NCI-H2227 treated with DMSO at 0.1 percent for 48 hours (cell line): ENCODE results near the gene MS4A15.

Experiments
- DNase-seq: peaks from one replicate; lab custom pipeline; 2025; lab: John Stamatoyannopoulos, UW

Gene MS4A15

DNA sequence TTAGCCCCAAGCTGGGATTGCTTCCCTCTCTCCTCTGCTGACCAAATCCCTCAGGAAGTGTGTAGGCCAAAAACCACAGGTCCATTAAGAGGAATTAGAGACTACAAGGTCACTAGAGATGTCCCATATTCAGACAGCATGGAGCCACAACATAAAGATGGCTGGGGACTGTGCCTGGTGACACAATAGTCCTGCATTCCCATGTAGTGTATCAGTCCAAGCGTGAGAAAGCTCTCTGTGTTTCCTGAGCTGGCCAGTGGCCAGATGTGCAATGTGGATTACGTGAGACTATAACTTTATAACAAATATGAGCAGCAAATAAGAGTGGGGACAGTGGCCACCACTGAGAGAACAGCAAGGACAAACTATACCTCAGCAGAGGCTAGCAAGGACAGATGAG, 20.9 kb downstream of the MS4A15 start:
- no peak for DNase-seq

- DNase-seq, result no peak
Measured at GRCh38 chr11:60780065-60780464, 23.4 kb downstream of the MS4A15 start.

- DNase-seq, result no peak
Measured at GRCh38 chr11:60780774-60781173, 24.1 kb downstream of the MS4A15 start.

DNA sequence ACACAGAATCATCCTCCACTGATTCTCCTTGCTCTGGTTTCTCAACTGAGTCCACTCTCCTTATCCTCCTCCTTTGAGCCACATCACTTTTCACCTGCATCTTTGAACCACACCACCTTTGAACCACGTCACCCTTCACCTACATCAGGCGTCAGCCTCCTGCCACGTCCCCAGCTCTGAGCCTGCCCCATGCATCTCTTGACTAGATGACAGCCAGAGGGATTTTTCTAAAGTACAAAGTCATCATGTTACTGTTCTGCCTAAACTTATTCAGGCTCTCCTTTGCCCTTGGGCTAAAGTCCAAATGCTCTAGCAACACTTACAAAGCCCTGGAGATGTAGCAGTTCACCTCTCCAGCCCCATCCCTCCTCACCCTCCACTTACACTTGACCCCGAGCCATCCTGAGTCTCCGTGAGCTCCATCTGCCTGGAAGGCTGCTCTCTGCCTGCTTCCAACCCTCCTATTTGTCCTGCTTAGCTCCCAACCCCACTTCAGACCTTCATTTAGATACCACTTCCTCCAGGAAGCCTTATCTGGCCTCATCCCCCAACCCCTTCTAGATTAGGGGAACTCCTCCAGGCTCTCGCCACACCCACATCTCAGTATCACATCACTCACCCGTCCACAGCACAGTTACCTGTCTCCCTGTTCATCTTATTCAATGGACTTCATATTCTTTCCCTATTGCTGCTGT, 24.8 kb downstream of the MS4A15 start:
- DNase-seq, result no peak

DNA sequence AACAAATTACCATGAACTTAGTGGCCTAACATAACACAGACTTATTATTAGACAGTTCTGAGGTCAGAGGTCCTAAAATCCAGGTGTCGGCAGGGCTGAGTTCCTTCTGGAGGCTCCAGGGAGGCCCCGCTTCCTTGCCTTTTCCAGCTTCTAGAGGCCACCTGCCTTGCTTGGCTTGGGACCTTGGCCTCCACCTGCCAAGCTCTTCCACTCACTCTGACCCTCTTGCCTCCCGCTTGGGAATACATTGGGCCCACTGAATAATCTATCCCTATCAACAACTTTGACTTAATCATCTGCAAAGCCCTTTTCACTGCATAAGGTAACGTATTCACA, 25.3 kb downstream of the MS4A15 start:
- no peak for DNase-seq

GRCh38 chr11:60782393-60783140, 25.9 kb downstream of the MS4A15 start:
- no peak for DNase-seq

DNA sequence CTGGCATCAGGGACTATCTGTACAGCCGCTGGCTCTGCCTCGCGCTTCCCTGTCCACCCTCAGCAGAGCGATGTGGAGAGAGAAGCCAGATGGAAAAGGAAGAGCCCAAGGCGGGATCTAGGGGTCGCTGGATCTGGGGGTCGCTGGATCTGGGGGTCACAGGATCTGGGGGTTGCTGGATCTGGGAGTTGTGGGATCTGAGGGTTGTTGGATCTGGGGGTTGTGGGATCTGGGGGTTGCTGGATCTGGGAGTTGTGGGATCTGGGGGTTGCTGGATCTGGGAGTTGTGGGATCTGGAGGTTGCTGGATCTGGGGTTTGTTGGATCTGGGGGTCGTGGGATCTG, 26.4 kb downstream of the MS4A15 start:
- DNase-seq, result no peak

- no peak for DNase-seq
Measured at GRCh38 chr11:60783911-60784310, 27.2 kb downstream of the MS4A15 start.

DNA sequence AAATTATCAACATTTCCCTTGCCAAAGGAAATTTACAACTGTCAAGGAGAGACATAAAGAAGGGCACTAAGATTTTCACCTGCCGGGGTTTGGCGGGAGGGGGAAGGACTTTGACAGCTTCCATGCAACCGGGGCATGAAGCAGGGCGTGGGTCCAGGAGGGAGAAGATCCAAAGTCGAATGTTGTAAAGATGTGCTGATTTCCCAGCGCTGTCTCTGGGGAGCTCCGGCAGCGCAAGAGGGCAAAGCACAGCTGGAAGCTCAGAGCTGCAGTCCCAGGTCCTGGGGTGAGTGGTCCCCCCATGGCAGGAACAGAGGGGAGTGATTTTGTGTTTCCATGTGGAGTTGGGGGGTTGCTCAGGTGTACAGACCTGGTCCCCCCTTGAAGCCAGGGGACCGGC, 28.5 kb downstream of the MS4A15 start, which contains the start of gene MS4A10:
Gene MS4A10 (plus strand): TSS at position 198 of the 400 bp plus-strand sequence. CDS start 5,003 bp downstream, outside the sequence.
- DNase-seq, result no peak

- DNase-seq, result no peak
Measured at GRCh38 chr11:60785806-60786361, 29.2 kb downstream of the MS4A15 start.

- DNase-seq, result no peak
Measured at GRCh38 chr11:60786811-60787567, 30.3 kb downstream of the MS4A15 start.

DNA sequence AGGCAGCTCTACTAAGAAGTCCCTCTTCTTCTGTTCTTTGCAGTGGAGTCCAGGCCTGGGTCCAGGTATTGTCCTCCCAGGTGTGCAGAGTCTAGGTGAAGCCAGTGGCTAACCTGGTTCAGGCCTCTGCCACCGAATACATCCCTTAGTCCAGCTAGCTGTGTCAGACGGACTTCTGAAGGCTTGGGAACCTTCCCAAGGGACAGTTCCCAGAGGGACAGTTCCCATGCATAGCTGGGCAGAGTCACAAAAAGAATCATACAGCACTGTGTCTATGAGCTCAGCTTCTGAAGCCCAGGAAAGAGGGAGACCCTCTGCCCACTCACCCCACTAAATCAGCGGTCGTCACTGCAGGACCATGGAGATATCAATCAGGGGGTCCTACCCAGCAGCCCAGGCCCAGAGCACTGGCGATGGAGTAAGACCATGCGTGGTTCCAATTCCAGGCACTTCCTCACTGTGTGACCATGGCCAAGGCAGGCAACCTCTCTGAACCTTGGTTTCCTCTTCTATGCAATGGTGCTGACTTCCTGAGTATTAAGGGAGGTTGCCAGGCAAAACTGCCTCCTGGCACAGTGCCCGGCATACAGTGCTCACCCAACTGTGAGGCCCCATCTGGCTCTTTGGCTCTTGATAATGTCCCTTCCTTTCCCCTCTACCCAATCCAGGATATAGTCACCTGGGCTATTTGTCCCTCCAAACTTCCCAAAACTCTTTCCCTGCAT, 31.9 kb downstream of the MS4A15 start:
- no peak for DNase-seq

DNA sequence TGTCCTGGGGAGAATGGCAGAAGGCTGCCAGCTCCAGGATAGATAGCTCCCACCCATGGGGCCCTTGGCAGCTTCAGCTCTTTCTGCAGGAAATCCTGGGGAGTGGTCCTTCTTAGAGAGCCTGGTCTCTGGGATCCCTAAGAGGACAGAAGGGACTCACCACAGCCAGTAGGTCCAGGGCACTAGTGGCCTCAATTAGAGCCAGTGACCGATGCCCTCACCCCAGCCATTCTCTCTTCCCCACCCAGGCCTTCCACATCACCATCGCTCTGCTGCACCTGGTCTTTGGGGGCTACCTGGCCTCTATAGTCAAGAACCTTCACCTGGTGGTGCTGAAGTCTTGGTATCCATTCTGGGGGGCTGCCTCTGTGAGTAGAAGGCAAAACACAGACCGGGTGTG, 34.1 kb downstream of the MS4A15 start:
- no peak for DNase-seq

- no peak for DNase-seq
Measured at GRCh38 chr11:60791153-60791933, 34.7 kb downstream of the MS4A15 start.

DNA sequence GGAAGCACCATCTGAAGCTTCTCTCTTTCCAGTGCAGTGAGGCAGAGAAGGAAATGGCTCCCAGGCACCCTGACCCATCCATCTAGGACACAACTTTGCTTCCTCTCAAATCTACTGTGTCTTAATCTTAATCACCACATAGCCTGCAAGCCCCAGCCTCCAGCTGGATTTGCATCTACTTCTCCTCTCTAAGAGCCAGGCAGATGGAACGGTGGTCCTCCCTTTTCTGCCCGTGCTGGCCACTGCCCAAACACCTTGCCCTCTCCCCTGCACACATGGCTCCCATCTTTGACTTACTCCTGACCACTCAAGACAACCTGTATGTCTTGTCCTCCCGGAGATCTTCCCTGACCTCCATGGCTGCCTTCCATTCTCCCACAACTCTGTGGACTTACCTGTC, 35.9 kb downstream of the MS4A15 start:
- DNase-seq, result no peak

- DNase-seq, result no peak
Measured at GRCh38 chr11:60795291-60795690, 38.6 kb downstream of the MS4A15 start.

DNA sequence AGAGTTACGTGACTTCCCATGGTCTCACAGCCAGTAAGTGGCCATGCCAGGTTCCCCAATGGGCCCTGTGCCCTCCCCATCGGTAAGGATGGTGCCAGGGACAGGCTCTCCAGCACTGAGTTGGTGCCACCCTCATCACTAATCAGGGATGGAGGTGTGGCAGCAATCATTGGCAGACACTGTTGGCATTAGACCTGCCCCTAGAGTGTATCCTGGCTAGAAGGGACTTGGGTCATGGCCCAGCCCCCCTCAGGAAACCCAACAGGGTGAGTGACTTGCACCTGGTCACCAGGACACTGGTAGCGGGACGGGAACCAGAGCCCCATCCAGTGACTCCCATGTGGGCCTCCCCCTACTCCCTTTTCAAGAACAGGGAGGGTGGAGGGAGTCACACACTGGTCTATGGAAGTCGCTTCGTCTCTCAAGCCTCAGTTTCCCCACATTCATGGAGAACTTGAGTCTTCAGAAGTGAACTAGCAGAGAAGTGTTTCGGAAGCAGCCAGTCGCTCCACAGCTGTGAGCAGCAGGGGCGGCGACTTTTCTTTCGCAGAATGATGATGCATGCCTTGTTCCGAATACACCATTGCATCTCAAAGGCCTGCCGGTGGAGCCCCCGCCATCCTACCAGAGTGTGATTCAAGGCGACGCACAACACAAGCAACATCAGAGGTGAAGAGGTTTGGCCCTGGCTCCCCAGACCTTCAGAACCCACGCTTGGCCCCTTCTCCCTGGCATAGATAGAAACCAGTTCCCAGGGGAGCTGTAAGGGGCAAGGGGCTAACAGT, 41.4 kb downstream of the MS4A15 start:
- DNase-seq, result no peak

- DNase-seq, result no peak
Measured at GRCh38 chr11:60798631-60799030, 42.0 kb downstream of the MS4A15 start.

GRCh38 chr11:60801194-60801593, 44.5 kb downstream of the MS4A15 start:
- no peak for DNase-seq

GRCh38 chr11:60803273-60803936, 46.7 kb downstream of the MS4A15 start:
- DNase-seq, result no peak
